Osteocyte (in vitro differentiated cells): ENCODE measurements around the gene TLR4. TPM values are rescaled to one million over a fixed set of nuclear protein-coding genes. Genes with fewer than 3 reads are reported as not detected.

ENCODE experiments used
- DNase-seq: peaks from one replicate; pipeline ENCODE4 v3.0.0; 2021; ENCODE audit warnings: mixed read lengths; ENCODE audit not compliant: unreplicated experiment; ENCODE audit errors: extremely low spot score
- H3K27ac Mint-ChIP-seq: one replicate; pipeline ENCODE4 v1.8.0; 2021; ENCODE audit warnings: mild to moderate bottlenecking, mixed read lengths; ENCODE audit not compliant: unreplicated experiment
- H3K27me3 Mint-ChIP-seq: one replicate; pipeline ENCODE4 v1.8.0; 2021; ENCODE audit warnings: mixed read lengths; ENCODE audit not compliant: unreplicated experiment
- H3K36me3 Mint-ChIP-seq: one replicate; pipeline ENCODE4 v1.8.0; 2021; ENCODE audit warnings: mixed read lengths; ENCODE audit not compliant: unreplicated experiment
- H3K4me1 Mint-ChIP-seq: one replicate; pipeline ENCODE4 v1.8.0; 2021; ENCODE audit warnings: mixed read lengths; ENCODE audit not compliant: unreplicated experiment
- H3K4me3 Mint-ChIP-seq: one replicate; pipeline ENCODE4 v1.8.0; 2021; ENCODE audit warnings: mild to moderate bottlenecking, moderate library complexity, mixed read lengths; ENCODE audit not compliant: unreplicated experiment
- H3K9me3 Mint-ChIP-seq: one replicate; pipeline ENCODE4 v1.8.0; 2021; ENCODE audit warnings: mixed read lengths; ENCODE audit not compliant: unreplicated experiment
- CTCF ChIP-seq: fragments of 200-600 bp; sonication (generic); IDR thresholded peaks from 2 replicates; pipeline ENCODE4 v1.5.0; 2021; ENCODE audit warnings: antibody characterized with exemption, mild to moderate bottlenecking, moderate library complexity
- total RNA-seq: library from RNA; stranded (reverse); gene quantifications from 2 replicates; pipeline ENCODE4 v1.2.1, GENCODE V29; 2021

The TLR4 gene
- total RNA-seq, 1 donor from 2014 or later = 30.5 TPM

GRCh38 chr9:117671468-117671867, 32.7 kb upstream of the TLR4 start:
- peaks cover 9% of the 10 kb centered on the region for H3K4me1 Mint-ChIP-seq
- no peak for DNase-seq
- TF ChIP-seq CTCF = no peak
- H3K27ac Mint-ChIP-seq = no peak overlapping the region
- H3K9me3 Mint-ChIP-seq = no peaks in the 10 kb centered on the region
- H3K27me3 Mint-ChIP-seq = peaks cover 2% of the 10 kb centered on the region
- H3K4me3 Mint-ChIP-seq = no peak overlapping the region
- H3K36me3 Mint-ChIP-seq = no peaks in the 10 kb centered on the region

GRCh38 chr9:117672369-117672768, 31.8 kb upstream of the TLR4 start:
- no peak for DNase-seq
- no peak overlapping the region for H3K4me3 Mint-ChIP-seq
- H3K27ac Mint-ChIP-seq = no peak overlapping the region
- H3K9me3 Mint-ChIP-seq = no peaks in the 10 kb centered on the region
- H3K36me3 Mint-ChIP-seq = no peaks in the 10 kb centered on the region
- no peak for TF ChIP-seq CTCF
- H3K4me1 Mint-ChIP-seq = peaks cover 10% of the 10 kb centered on the region
- H3K27me3 Mint-ChIP-seq = no peaks in the 10 kb centered on the region

GRCh38 chr9:117677572-117677971, 26.6 kb upstream of the TLR4 start:
- Mint-ChIP-seq H3K27me3 (no peaks in the 10 kb centered on the region), H3K9me3 (no peaks in the 10 kb centered on the region), H3K36me3 (no peaks in the 10 kb centered on the region), H3K4me1 (peaks cover 33% of the 10 kb centered on the region), H3K4me3 (no peak overlapping the region), H3K27ac (no peak overlapping the region)
- DNase-seq = no peak
- peak; percentile 23 for TF ChIP-seq CTCF

- Mint-ChIP-seq H3K36me3 (no peaks in the 10 kb centered on the region), H3K9me3 (no peaks in the 10 kb centered on the region), H3K4me1 (peaks cover 30% of the 10 kb centered on the region), H3K27ac (no peak overlapping the region), H3K4me3 (no peak overlapping the region), H3K27me3 (no peaks in the 10 kb centered on the region)
- no peak for TF ChIP-seq CTCF
- no peak for DNase-seq
These were observed 25.3 kb upstream of the TLR4 start for GRCh38 chr9:117678871-117679270.

GRCh38 chr9:117679416-117679815, 24.8 kb upstream of the TLR4 start:
- H3K27me3 Mint-ChIP-seq = no peaks in the 10 kb centered on the region
- no peak for TF ChIP-seq CTCF
- H3K27ac Mint-ChIP-seq = peak overlapping the region; percentile 29
- no peak overlapping the region for H3K4me3 Mint-ChIP-seq
- H3K4me1 Mint-ChIP-seq = peaks cover 30% of the 10 kb centered on the region
- no peaks in the 10 kb centered on the region for H3K9me3 Mint-ChIP-seq
- H3K36me3 Mint-ChIP-seq = no peaks in the 10 kb centered on the region
- DNase-seq = no peak
